GM23338 (cell line): ENCODE measurements around the gene CLSTN2. TPM values are rescaled to one million over a fixed set of nuclear protein-coding genes. Genes with fewer than 3 reads are reported as not detected.
A peak's percentile ranks its signal among the peaks of the same experiment; 100 is the strongest.

Experiments
- ATAC-seq: fragments of 200-7000 bp; cut with Tn5 transposase; 3 replicates; pipeline ENCODE4 v1.9.1; 2020
- DNase-seq: peaks from one replicate; pipeline ENCODE4 v3.0.0-alpha.2; 2015; ENCODE audit warnings: low spot score
- H2AFZ ChIP-seq: fragments of 200-600 bp; sonication (generic); 2 replicates; pipeline ENCODE4 v1.8.0; 2016; ENCODE audit warnings: antibody characterized with exemption, mild to moderate bottlenecking, moderate library complexity
- H3F3A ChIP-seq: fragments of 200-600 bp; sonication (generic); replicated peaks from 2 replicates; pipeline ENCODE4 v1.8.0; 2017; ENCODE audit warnings: antibody characterized with exemption, mixed run types, low read depth
- H3K27ac ChIP-seq: fragments of 200-600 bp; sonication (generic); 2 replicates; pipeline ENCODE4 v1.6.1; 2016; ENCODE audit warnings: low read depth
- H3K27me3 ChIP-seq: fragments of 200-600 bp; sonication (generic); 2 replicates; pipeline ENCODE4 v1.8.0; 2016; ENCODE audit warnings: mild to moderate bottlenecking, mixed run types, moderate library complexity; ENCODE audit not compliant: insufficient read depth
- H3K36me3 ChIP-seq: fragments of 200-600 bp; sonication (generic); 2 replicates; pipeline ENCODE4 v1.8.0; 2016; ENCODE audit warnings: mild to moderate bottlenecking; ENCODE audit not compliant: insufficient read depth
- H3K4me1 ChIP-seq: fragments of 200-600 bp; sonication (generic); 2 replicates; pipeline ENCODE4 v1.8.0; 2016; ENCODE audit warnings: mild to moderate bottlenecking, moderate library complexity; ENCODE audit not compliant: insufficient read depth
- H3K4me2 ChIP-seq: fragments of 200-600 bp; sonication (generic); 2 replicates; pipeline ENCODE4 v1.7.1; 2017; ENCODE audit warnings: mixed run types
- H3K4me3 ChIP-seq: fragments of 200-600 bp; sonication (generic); 2 replicates; pipeline ENCODE4 v1.6.1; 2016; ENCODE audit warnings: mixed run types
- H3K79me2 ChIP-seq: fragments of 200-600 bp; sonication (generic); replicated peaks from 2 replicates; pipeline ENCODE4 v1.8.0; 2017; ENCODE audit warnings: mild to moderate bottlenecking; ENCODE audit not compliant: insufficient read depth
- H3K9me2 ChIP-seq: fragments of 200-600 bp; sonication (generic); 2 replicates; pipeline ENCODE4 v1.8.0; 2017; ENCODE audit not compliant: insufficient read depth
- H4K20me1 ChIP-seq: fragments of 200-600 bp; sonication (generic); replicated peaks from 2 replicates; pipeline ENCODE4 v1.8.0; 2017; ENCODE audit warnings: mild to moderate bottlenecking; ENCODE audit not compliant: insufficient read depth
- H3K27ac Mint-ChIP-seq: 2 replicates; pipeline ENCODE4 v1.8.0; 2020; ENCODE audit warnings: inconsistent platforms, mild to moderate bottlenecking, moderate library complexity, mixed read lengths
- H3K27me3 Mint-ChIP-seq: 3 replicates; pipeline ENCODE4 v1.8.0; 2022; ENCODE audit warnings: low read depth, mild to moderate bottlenecking, moderate library complexity, mixed read lengths, inconsistent platforms; ENCODE audit not compliant: insufficient read depth, poor library complexity
- H3K36me3 Mint-ChIP-seq: 3 replicates; pipeline ENCODE4 v1.8.0; 2021; ENCODE audit warnings: low read depth, mild to moderate bottlenecking, inconsistent platforms, moderate library complexity, mixed read lengths
- H3K4me1 Mint-ChIP-seq: 3 replicates; pipeline ENCODE4 v1.8.0; 2020; ENCODE audit warnings: mild to moderate bottlenecking, inconsistent platforms, mixed read lengths
- H3K4me3 Mint-ChIP-seq: 3 replicates; pipeline ENCODE4 v1.8.0; 2021; ENCODE audit warnings: moderate library complexity, mild to moderate bottlenecking, inconsistent platforms, mixed read lengths
- H3K9me3 Mint-ChIP-seq: 3 replicates; pipeline ENCODE4 v1.8.0; 2020; ENCODE audit warnings: moderate library complexity, mild to moderate bottlenecking, inconsistent platforms, mixed read lengths
- CREB1 ChIP-seq: fragments of 250-450 bp; sonication (Bioruptor Pico); IDR thresholded peaks from 2 replicates; pipeline ENCODE4 v1.5.0; 2020; ENCODE audit warnings: low read depth, mild to moderate bottlenecking, moderate library complexity
- EZH2 ChIP-seq: fragments of 200-600 bp; sonication (generic); IDR thresholded peaks from one replicate; pipeline ENCODE4 v1.8.0; 2017; ENCODE audit warnings: antibody characterized with exemption, mild to moderate bottlenecking, low read depth; ENCODE audit not compliant: unreplicated experiment
- EZH2phosphoT487 ChIP-seq: fragments of 200-600 bp; sonication (generic); IDR thresholded peaks from one replicate; pipeline ENCODE4 v1.8.1; 2018; ENCODE audit warnings: antibody characterized with exemption; ENCODE audit not compliant: unreplicated experiment
- JUNB ChIP-seq: IDR thresholded peaks from one replicate; pipeline ENCODE4 v1.6.1; 2016; ENCODE audit warnings: antibody characterized with exemption; ENCODE audit not compliant: unreplicated experiment
- POLR2AphosphoS5 ChIP-seq: IDR thresholded peaks from 2 replicates; pipeline ENCODE4 v1.6.1; 2016; ENCODE audit warnings: antibody characterized with exemption, low read depth
- STAT1 ChIP-seq: IDR thresholded peaks from one replicate; pipeline ENCODE4 v1.6.1; 2016; ENCODE audit warnings: antibody characterized with exemption; ENCODE audit not compliant: unreplicated experiment
- ZNF114 ChIP-seq: fragments of 250-450 bp; sonication (Bioruptor Pico); IDR thresholded peaks from 2 replicates; pipeline ENCODE4 v1.5.0; 2020; ENCODE audit warnings: mild to moderate bottlenecking, moderate library complexity
- ZNF331 ChIP-seq: fragments of 250-450 bp; sonication (Bioruptor Pico); IDR thresholded peaks from 2 replicates; pipeline ENCODE4 v1.5.0; 2020; ENCODE audit warnings: low read depth, mild to moderate bottlenecking, moderate library complexity
- polyA plus RNA-seq: library from polyadenylated mRNA; unstranded; fragments of >200 nt; fragmentation: Nextera tagmentation; extraction: Ambion mirVana; gene quantifications from 2 replicates; pipeline ENCODE4 v1.2.1, GENCODE V29; 2016
- total RNA-seq: library from RNA; depleted of rRNA; stranded (reverse); fragments of >200 nt; shearing (Covaris generic); gene quantifications from 2 replicates; pipeline ENCODE4 v1.2.3, GENCODE V29; 2014
- TF ChIP-seq, protein P1 (sequence below), 2 experiments: fragments of 200-600 bp in 1 of 2; sonication (generic) in 1 of 2; conservative IDR thresholded peaks; 2 replicates each; pipeline versions ENCODE4 v1.5.1 to v1.6.1; 2016 to 2017; ENCODE audit warnings: antibody characterized with exemption in 2 of 2, low read depth in 2 of 2, mild to moderate bottlenecking in 2 of 2, moderate library complexity in 1 of 2

Gene CLSTN2
- total and polyA plus RNA-seq, 2 experiments from 2014 or later = 0.11 to 0.83 TPM

DNA sequence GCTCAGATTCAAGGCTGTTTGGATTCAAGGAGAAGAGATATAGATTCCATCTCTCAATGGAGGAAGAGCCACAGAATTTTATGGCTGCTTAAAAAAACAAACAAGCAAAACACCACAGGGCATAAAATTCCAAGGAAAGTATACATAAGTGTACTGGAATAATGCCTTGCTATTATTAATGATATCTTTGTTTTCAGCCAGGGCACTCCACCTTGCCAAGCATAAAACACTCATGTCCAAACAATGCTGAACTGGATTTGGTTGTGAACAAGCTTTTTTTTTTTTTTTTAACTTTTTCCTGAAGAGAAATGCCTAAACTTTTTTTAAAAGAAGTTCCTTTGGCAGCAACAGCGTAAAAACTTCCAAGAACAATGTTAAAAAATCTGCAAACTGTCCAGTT lies 4.8 kb upstream of the CLSTN2 start:
- no peak overlapping the region for H3K4me3 ChIP-seq
- H3K27ac ChIP-seq = no peak overlapping the region
- H4K20me1 ChIP-seq = no peaks in the 10 kb centered on the region
- no peaks in the 10 kb centered on the region for H3K36me3 Mint-ChIP-seq
- H3K4me2 ChIP-seq = no peak overlapping the region
- H3K4me1 Mint-ChIP-seq = no peaks in the 10 kb centered on the region
- no peaks in the 10 kb centered on the region for H3F3A ChIP-seq
- no peak for DNase-seq
- H3K9me2 ChIP-seq = 0 out of 2 replicates have a peak, but pooled peaks cover 3% of the 10 kb centered on the region
- peaks cover 14% of the 10 kb centered on the region for H3K27me3 ChIP-seq
- H2AFZ ChIP-seq = no peak overlapping the region
- H3K79me2 ChIP-seq = no peaks in the 10 kb centered on the region
- no peak overlapping the region for H3K27ac Mint-ChIP-seq
- peaks cover 7% of the 10 kb centered on the region for H3K27me3 Mint-ChIP-seq
- ATAC-seq = no peak
- no peaks in the 10 kb centered on the region for H3K9me3 Mint-ChIP-seq
- H3K4me1 ChIP-seq = no peaks in the 10 kb centered on the region
- H3K4me3 Mint-ChIP-seq = no peak overlapping the region
- no peaks in the 10 kb centered on the region for H3K36me3 ChIP-seq
- TF ChIP-seq EZH2phosphoT487 = no peak
- no peak for TF ChIP-seq STAT1
- no peak for TF ChIP-seq JUNB
- TF ChIP-seq ZNF114 (CRISPR knock-in tag) = no peak
- TF ChIP-seq ZNF331 (CRISPR knock-in tag) = no peak

DNA sequence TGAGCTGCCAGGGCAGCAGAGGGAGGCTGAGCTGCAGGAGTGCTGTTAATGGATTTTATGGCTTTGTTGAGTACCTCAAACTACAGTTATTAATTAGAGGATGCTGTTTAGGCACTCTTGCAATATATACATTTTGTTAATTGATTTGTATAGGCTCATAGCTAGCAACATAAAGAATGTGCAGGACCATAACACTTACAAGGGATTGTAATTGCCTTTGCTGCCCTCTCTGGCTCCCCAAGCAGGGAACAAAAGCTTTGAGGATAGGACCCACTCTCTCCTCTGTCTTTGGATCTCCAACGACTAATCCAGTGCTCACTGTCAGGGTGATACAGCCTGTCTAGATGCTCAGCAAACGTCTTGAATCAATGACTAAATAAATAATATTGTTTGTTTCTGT lies 1.2 kb upstream of the CLSTN2 start:
- no peaks in the 10 kb centered on the region; the same call in 1 of the 2 replicates for H3K4me1 ChIP-seq
- H3K4me1 Mint-ChIP-seq = peaks cover 7% of the 10 kb centered on the region; the same call in 2 of the 3 replicates
- H2AFZ ChIP-seq = no peak overlapping the region
- no peak overlapping the region for H3K4me2 ChIP-seq
- peaks cover 37% of the 10 kb centered on the region for H3K27me3 ChIP-seq
- H3K27ac Mint-ChIP-seq = no peak overlapping the region
- no peaks in the 10 kb centered on the region for H3K9me3 Mint-ChIP-seq
- DNase-seq (no peak), ATAC-seq (no peak)
- H3K36me3 Mint-ChIP-seq = no peaks in the 10 kb centered on the region
- H3K4me3 ChIP-seq = no peak overlapping the region
- H3K36me3 ChIP-seq = no peaks in the 10 kb centered on the region
- H3F3A ChIP-seq = no peaks in the 10 kb centered on the region
- no peak overlapping the region for H3K27ac ChIP-seq
- H4K20me1 ChIP-seq = no peaks in the 10 kb centered on the region
- TF ChIP-seq ZNF331 (CRISPR knock-in tag) (no peak), POLR2AphosphoS5 (no peak), EZH2 (no peak), STAT1 (no peak), EZH2phosphoT487 (no peak), CREB1 (no peak)
- TF ChIP-seq, protein P1, sequence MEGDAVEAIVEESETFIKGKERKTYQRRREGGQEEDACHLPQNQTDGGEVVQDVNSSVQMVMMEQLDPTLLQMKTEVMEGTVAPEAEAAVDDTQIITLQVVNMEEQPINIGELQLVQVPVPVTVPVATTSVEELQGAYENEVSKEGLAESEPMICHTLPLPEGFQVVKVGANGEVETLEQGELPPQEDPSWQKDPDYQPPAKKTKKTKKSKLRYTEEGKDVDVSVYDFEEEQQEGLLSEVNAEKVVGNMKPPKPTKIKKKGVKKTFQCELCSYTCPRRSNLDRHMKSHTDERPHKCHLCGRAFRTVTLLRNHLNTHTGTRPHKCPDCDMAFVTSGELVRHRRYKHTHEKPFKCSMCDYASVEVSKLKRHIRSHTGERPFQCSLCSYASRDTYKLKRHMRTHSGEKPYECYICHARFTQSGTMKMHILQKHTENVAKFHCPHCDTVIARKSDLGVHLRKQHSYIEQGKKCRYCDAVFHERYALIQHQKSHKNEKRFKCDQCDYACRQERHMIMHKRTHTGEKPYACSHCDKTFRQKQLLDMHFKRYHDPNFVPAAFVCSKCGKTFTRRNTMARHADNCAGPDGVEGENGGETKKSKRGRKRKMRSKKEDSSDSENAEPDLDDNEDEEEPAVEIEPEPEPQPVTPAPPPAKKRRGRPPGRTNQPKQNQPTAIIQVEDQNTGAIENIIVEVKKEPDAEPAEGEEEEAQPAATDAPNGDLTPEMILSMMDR (conservative IDR thresholded peaks at IDR 0.05; ENCODE audit: low read depth in 2 of 2) = no peak
- H3K27me3 Mint-ChIP-seq = peaks cover 32% of the 10 kb centered on the region
- H3K4me3 Mint-ChIP-seq = no peak overlapping the region
- H3K9me2 ChIP-seq = 0 out of 2 replicates have a peak, but pooled peaks cover 3% of the 10 kb centered on the region
- no peaks in the 10 kb centered on the region for H3K79me2 ChIP-seq

DNA sequence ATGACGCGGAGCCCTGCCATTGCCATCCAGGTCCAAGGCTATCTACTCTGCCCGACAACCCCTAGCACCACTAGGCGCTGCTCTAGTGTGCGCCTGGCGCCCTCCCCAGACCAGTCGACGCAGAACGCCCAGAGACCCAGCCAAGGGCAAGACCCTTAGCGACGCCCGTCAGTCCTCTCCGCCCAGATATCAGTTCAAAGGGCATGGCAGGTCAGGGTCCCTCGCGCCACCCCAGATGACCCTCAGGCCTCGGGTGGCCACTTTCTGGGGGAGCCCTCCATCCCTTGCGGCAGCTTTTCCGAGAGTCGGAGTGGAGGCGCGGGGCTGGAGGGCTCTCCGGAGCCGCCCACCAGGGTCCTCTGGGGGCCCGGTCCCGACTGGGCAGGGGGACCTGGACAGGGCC lies 371 bp upstream of the CLSTN2 start:
- H3K4me3 Mint-ChIP-seq = peak overlapping the region; percentile 79
- Histone ChIP-seq H3K27me3 (peaks cover 37% of the 10 kb centered on the region), H3K4me1 (no peaks in the 10 kb centered on the region; the same call in 1 of the 2 replicates), H3K27ac (no peak overlapping the region), H3K9me2 (0 out of 2 replicates have a peak, but pooled peaks cover 3% of the 10 kb centered on the region), H3K4me2 (peak overlapping the region; percentile 98), H4K20me1 (no peaks in the 10 kb centered on the region), H2AFZ (peak overlapping the region; percentile 97), H3F3A (no peaks in the 10 kb centered on the region), H3K4me3 (peak overlapping the region; percentile 83), H3K79me2 (no peaks in the 10 kb centered on the region), H3K36me3 (no peaks in the 10 kb centered on the region)
- TF ChIP-seq ZNF331 (CRISPR knock-in tag) = no peak
- TF ChIP-seq, protein P1 (conservative IDR thresholded peaks at IDR 0.05; ENCODE audit: low read depth in 2 of 2) = peak; percentile 63 to 95
- no peaks in the 10 kb centered on the region for H3K9me3 Mint-ChIP-seq
- peak; percentile 92 for DNase-seq
- peak; percentile 93 for ATAC-seq
- no peaks in the 10 kb centered on the region for H3K36me3 Mint-ChIP-seq
- peaks cover 7% of the 10 kb centered on the region; the same call in 2 of the 3 replicates for H3K4me1 Mint-ChIP-seq
- H3K27me3 Mint-ChIP-seq = peaks cover 32% of the 10 kb centered on the region
- no peak overlapping the region for H3K27ac Mint-ChIP-seq
